ENCODE data around the gene CCNY. TPM values are rescaled to one million over a fixed set of nuclear protein-coding genes. Genes with fewer than 3 reads are reported as not detected.

Gene CCNY
- total RNA-seq, 2 experiments from 2014 or later, result 64.9 to 66.9 TPM

DNA sequence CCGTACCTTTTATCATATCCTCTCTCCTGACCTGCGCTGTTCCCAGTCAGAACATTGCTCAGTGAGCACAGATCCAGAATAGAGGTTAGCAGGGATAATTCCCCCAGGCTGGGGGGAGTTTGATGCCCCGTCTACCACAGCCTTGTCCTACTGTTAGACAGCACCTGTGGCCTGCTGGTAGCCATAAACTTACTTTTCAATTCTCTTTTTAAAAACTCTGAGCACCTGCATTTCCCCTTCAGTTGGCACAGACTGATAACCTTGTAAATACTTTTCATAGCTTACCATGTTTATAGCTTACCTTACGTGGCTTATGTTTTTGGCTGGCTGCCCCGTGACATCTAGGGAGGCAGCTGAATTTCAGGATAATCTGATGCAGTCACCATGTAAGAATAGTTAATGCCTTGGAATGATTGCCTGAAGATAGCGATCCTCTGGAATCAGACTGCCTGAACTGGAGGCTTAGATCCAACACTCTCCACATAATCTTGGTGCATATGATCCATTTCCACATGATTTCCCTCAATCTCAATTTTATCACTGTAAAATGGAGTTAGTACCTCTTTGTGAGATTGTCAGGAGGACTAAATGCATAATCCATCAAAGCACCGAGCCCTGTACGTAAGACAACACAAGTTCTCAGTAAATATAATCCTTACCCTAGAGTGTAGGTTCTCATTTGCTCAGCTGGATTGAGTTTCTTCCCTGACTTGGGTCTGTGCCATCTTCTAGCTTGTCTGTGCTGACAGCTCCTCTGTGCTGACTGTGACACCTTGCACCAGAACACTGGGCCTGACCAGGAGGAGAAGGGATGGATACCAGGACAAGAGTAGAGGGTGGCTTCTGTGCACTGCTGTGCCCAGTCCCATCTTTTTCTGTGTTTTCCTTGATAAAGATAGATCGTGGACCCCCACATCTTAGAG lies 157.1 kb downstream of the CCNY start:
- no peak overlapping the region for H3K4me3 Mint-ChIP-seq
- H3K9me3 ChIP-seq (ENCODE audit: control insufficient read depth in 1 of 2, insufficient read depth in 1 of 2, low read length in 2 of 2), result no peaks in the 10 kb centered on the region
- H3K36me3 Mint-ChIP-seq (ENCODE audit: low read depth), result peaks cover 30% of the 10 kb centered on the region

DNA sequence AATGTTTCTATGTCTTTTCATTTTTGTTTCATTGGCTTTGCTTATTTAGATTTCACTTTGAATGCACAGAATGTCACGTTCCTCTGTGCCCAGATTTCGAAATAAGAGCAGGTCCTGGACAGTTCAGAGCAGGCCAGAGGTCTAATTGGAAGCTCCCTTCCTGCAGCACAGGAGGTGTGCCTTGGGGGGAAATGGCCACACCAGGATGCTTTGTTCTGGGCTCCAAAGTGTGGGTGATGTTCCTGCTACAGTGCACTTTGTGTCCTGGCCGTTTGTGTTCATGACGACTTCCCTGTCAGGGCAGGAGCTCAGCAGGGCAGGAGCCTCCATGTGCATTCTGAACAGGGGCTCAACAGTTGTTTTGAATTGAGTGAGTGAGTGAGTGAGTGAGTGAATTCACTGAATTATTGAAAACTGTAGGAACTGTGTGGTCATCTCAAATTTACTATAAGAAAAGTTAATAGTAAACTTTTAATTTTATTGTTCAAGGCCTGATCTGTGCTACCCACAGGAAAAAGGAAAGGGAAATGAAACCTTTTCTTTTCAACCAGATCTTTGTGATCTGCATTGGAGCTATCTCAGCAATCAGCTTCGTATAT lies 159.3 kb downstream of the CCNY start:
- H3K4me1 ChIP-seq (ENCODE audit: insufficient read depth, low read length), result peaks cover 25% of the 10 kb centered on the region
- intact Hi-C loops (cut with DNase I, micrococcal nuclease), result loop anchor here in 1 of 2 experiments (10.0 kb wide), 1 partner anchor 241 kb away; no protein-coding TSS in a partner anchor
- ChIA-PET POLR2A (no interaction called here), CTCF (interaction anchor here (0.8 kb wide), 1 partner anchor 67 kb away, joined by 3 read pairs; no protein-coding TSS in a partner anchor)
- TF ChIP-seq, protein P1, sequence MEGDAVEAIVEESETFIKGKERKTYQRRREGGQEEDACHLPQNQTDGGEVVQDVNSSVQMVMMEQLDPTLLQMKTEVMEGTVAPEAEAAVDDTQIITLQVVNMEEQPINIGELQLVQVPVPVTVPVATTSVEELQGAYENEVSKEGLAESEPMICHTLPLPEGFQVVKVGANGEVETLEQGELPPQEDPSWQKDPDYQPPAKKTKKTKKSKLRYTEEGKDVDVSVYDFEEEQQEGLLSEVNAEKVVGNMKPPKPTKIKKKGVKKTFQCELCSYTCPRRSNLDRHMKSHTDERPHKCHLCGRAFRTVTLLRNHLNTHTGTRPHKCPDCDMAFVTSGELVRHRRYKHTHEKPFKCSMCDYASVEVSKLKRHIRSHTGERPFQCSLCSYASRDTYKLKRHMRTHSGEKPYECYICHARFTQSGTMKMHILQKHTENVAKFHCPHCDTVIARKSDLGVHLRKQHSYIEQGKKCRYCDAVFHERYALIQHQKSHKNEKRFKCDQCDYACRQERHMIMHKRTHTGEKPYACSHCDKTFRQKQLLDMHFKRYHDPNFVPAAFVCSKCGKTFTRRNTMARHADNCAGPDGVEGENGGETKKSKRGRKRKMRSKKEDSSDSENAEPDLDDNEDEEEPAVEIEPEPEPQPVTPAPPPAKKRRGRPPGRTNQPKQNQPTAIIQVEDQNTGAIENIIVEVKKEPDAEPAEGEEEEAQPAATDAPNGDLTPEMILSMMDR (IDR thresholded peaks at IDR 0.05), result no peak
- H3K27ac ChIP-seq (ENCODE audit: low read depth in 1 of 2, low read length in 2 of 2), result no peak overlapping the region
- H3K9me3 ChIP-seq (ENCODE audit: control insufficient read depth in 1 of 2, insufficient read depth in 1 of 2, low read length in 2 of 2), result no peaks in the 10 kb centered on the region
- Mint-ChIP-seq H3K4me1 (ENCODE audit: low read depth) (peaks cover 74% of the 10 kb centered on the region), H3K36me3 (ENCODE audit: low read depth) (peaks cover 21% of the 10 kb centered on the region), H3K4me3 (no peak overlapping the region), H3K9me3 (no peaks in the 10 kb centered on the region), H3K27me3 (no peaks in the 10 kb centered on the region), H3K27ac (no peak overlapping the region)
- DNase-seq, result peak in 1 of 14 experiments; percentile 13
- H3K27me3 ChIP-seq (ENCODE audit: control insufficient read depth in 1 of 2, insufficient read depth in 2 of 2, low read length in 2 of 2), result no peaks in the 10 kb centered on the region
- no peak overlapping the region for H3K4me3 ChIP-seq (ENCODE audit: low read length)
- no peak for ATAC-seq (ENCODE audit: poor library complexity)
- no peaks in the 10 kb centered on the region for H3K36me3 ChIP-seq (ENCODE audit: insufficient read depth, low read length)

More for the DNA sequence above, 157.1 kb downstream of the CCNY start:
- no peaks in the 10 kb centered on the region for H3K27me3 Mint-ChIP-seq
- peaks cover 67% of the 10 kb centered on the region for H3K4me1 Mint-ChIP-seq (ENCODE audit: low read depth)
- DNase-seq, result no peak
- no peak overlapping the region for H3K27ac ChIP-seq (ENCODE audit: low read depth in 1 of 2, low read length in 2 of 2)
- POLR2A ChIA-PET, result no interaction called here
- CTCF ChIA-PET, result no interaction called here
- H3K36me3 ChIP-seq (ENCODE audit: insufficient read depth, low read length), result no peaks in the 10 kb centered on the region
- ATAC-seq (ENCODE audit: poor library complexity), result no peak
- TF ChIP-seq, protein P1 (IDR thresholded peaks at IDR 0.05), result no peak
- no peak overlapping the region for H3K27ac Mint-ChIP-seq
- H3K9me3 Mint-ChIP-seq, result no peaks in the 10 kb centered on the region
- no peaks in the 10 kb centered on the region for H3K27me3 ChIP-seq (ENCODE audit: control insufficient read depth in 1 of 2, insufficient read depth in 2 of 2, low read length in 2 of 2)
- intact Hi-C loops (cut with DNase I, micrococcal nuclease), result loop anchor here in 1 of 2 experiments (10.0 kb wide), 1 partner anchor 239 kb away; no protein-coding TSS in a partner anchor
- H3K4me3 ChIP-seq (ENCODE audit: low read length), result no peak overlapping the region
- H3K4me1 ChIP-seq (ENCODE audit: insufficient read depth, low read length), result peaks cover 25% of the 10 kb centered on the region

DNA sequence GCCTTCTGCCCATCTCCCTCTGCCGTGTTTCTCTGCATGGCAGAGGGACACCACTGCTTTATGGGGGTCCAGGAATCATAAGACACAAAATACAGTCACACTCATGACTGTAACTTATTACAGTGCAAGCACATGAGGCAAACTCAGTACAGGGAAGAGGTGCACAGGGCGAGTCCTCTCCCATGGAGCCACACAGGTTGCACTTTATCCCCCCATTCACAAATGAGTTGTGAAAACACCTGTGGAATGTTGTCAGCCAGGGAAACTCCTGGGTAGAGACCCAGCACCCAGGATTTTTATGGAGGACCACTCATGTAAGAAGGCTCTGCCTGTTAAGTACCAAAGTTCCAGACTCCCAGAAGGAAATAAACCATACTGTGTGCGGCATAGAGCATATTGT lies 161.6 kb downstream of the CCNY start:
- Histone ChIP-seq H3K27me3 (ENCODE audit: control insufficient read depth in 1 of 2, insufficient read depth in 2 of 2, low read length in 2 of 2) (no peaks in the 10 kb centered on the region), H3K9me3 (ENCODE audit: control insufficient read depth in 1 of 2, insufficient read depth in 1 of 2, low read length in 2 of 2) (no peaks in the 10 kb centered on the region), H3K4me3 (ENCODE audit: low read length) (no peak overlapping the region), H3K27ac (ENCODE audit: low read depth in 1 of 2, low read length in 2 of 2) (no peak overlapping the region), H3K36me3 (ENCODE audit: insufficient read depth, low read length) (peaks cover 5% of the 10 kb centered on the region), H3K4me1 (ENCODE audit: insufficient read depth, low read length) (peaks cover 20% of the 10 kb centered on the region)
- Mint-ChIP-seq H3K36me3 (ENCODE audit: low read depth) (peaks cover 19% of the 10 kb centered on the region), H3K4me3 (no peak overlapping the region), H3K27me3 (no peaks in the 10 kb centered on the region), H3K4me1 (ENCODE audit: low read depth) (peaks cover 73% of the 10 kb centered on the region), H3K9me3 (no peaks in the 10 kb centered on the region), H3K27ac (no peak overlapping the region)
- CTCF ChIA-PET, result no interaction called here
- DNase-seq, result no peak
- POLR2A ChIA-PET, result no interaction called here
- intact Hi-C loops (cut with DNase I, micrococcal nuclease), result loop anchor here in 1 of 2 experiments (10.0 kb wide), 1 partner anchor 243 kb away; no protein-coding TSS in a partner anchor
- ATAC-seq (ENCODE audit: poor library complexity), result no peak
- TF ChIP-seq, protein P1 (IDR thresholded peaks at IDR 0.05), result no peak
